GM18870 (cell line): ENCODE measurements around the gene C5AR2.
"Not testable (repeated sequence)": the region's sequence is repeated elsewhere in the genome, so short reads cannot be mapped to it uniquely, and the experiment has no call there.

ENCODE experiments used
- ATAC-seq: cut with Tn5 transposase; IDR thresholded peaks from one replicate; pipeline ENCODE4 v1.9.1; 2021; ENCODE audit warnings: moderate library complexity; ENCODE audit not compliant: unreplicated experiment

The C5AR2 gene

GRCh38 chr19:47323409-47323808 is 8.6 kb upstream of the C5AR2 start:
- no peak for ATAC-seq

- ATAC-seq: no peak
These were observed 8.1 kb upstream of the C5AR2 start for GRCh38 chr19:47323872-47324271.

- no peak for ATAC-seq
These were observed 7.5 kb upstream of the C5AR2 start for GRCh38 chr19:47324502-47324901.

- ATAC-seq: no peak
These were observed 1.5 kb upstream of the C5AR2 start for GRCh38 chr19:47330466-47330869.

GRCh38 chr19:47331490-47331889 is 485 bp upstream of the C5AR2 start:
- no peak for ATAC-seq

- ATAC-seq: not testable (repeated sequence)
These were observed 5.1 kb downstream of the C5AR2 start for GRCh38 chr19:47336765-47337718.

- ATAC-seq: no peak
These were observed 7.4 kb downstream of the C5AR2 start for GRCh38 chr19:47339196-47339880.

- no peak for ATAC-seq
These were observed 8.7 kb downstream of the C5AR2 start for GRCh38 chr19:47340477-47341208.

GRCh38 chr19:47341734-47342133 is 9.8 kb downstream of the C5AR2 start:
- no peak for ATAC-seq

GRCh38 chr19:47343194-47343802 is 11.3 kb downstream of the C5AR2 start:
- ATAC-seq: no peak

GRCh38 chr19:47344425-47344824 is 12.4 kb downstream of the C5AR2 start:
- ATAC-seq: no peak

- ATAC-seq: not testable (repeated sequence)
These were observed 14.0 kb downstream of the C5AR2 start for GRCh38 chr19:47346024-47346423.

GRCh38 chr19:47348819-47349795 is 17.1 kb downstream of the C5AR2 start, which contains the start of gene DHX34:
Gene DHX34 (plus strand): TSS chr19:47349315. CDS start chr19:47353031, 3,716 bp downstream.
- ATAC-seq: peak; percentile 89

- no peak for ATAC-seq
These were observed 18.7 kb downstream of the C5AR2 start for GRCh38 chr19:47350630-47351029.

- no peak for ATAC-seq
These were observed 19.6 kb downstream of the C5AR2 start for GRCh38 chr19:47351548-47351947.

GRCh38 chr19:47352095-47352494 is 20.1 kb downstream of the C5AR2 start:
- no peak for ATAC-seq

GRCh38 chr19:47353307-47353712 is 21.3 kb downstream of the C5AR2 start:
- ATAC-seq: no peak

- ATAC-seq: no peak
These were observed 24.9 kb downstream of the C5AR2 start for GRCh38 chr19:47356900-47357299.

GRCh38 chr19:47357788-47358680 is 26.1 kb downstream of the C5AR2 start:
- ATAC-seq: no peak
